SH-SY5Y (cell line): Measurements from ENCODE around the gene PLK5.

ENCODE experiments used
- GATA2 ChIP-seq: IDR thresholded peaks from 2 replicates; pipeline ENCODE4 v1.6.1; 2011; ENCODE audit warnings: mild to moderate bottlenecking, low read depth, low read length
- GATA3 ChIP-seq: IDR thresholded peaks from 2 replicates; pipeline ENCODE4 v1.6.1; 2011; ENCODE audit warnings: low read depth, mild to moderate bottlenecking, low read length, moderate library complexity

The PLK5 gene

DNA sequence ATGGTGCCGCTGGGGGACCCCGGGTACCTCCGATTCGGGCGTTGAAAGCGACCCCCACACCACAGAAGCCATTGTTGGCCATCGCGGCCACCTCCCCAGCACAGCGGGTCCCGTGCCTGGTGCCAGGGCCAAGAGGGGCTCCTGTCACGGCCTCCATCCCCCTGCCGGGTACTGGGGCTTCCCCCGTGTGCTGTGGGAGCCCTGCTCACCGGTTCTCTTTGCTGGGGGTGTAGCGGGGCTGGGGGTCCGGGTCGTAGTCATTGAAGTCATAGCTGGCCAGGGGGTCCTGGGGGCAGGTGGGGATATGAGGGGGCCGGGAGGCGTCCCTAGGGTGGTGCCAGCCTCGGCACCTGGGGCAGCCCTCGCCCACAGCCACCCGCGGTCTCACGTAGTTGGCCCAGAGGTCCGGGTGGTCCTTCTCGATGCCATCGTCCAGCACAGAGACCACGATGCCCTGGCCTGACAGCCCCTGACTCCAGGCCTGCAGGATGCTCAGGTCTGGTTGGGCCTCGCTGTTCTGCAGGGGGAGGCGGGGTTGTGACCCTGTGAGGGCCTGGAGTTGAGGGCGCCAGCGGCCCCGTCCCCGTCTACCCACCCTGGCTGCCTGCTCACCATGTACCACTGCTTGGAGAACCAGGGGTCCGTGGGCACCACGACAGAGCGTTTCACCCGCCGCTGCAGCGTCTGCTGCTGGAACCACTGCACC is 36.1 kb upstream of the PLK5 start:
- TF ChIP-seq GATA3 (no peak), GATA2 (no peak)

DNA sequence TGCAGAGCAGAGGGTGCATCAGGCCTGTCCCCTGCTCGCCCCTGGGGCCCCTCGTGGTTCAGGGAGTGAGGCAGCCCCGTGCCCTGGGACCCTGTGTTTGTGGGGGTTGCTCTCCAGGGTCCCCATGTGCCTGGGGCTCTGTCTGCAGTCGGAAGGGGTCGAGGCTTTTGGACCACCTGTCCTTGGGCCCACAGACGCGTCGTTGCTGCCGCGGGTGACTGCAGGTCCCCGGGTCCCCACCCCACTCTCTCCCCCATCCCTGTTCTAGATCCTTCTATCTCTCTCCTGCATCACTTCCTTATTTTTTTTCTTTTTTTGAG is 35.6 kb upstream of the PLK5 start:
- no peak for TF ChIP-seq GATA2

DNA sequence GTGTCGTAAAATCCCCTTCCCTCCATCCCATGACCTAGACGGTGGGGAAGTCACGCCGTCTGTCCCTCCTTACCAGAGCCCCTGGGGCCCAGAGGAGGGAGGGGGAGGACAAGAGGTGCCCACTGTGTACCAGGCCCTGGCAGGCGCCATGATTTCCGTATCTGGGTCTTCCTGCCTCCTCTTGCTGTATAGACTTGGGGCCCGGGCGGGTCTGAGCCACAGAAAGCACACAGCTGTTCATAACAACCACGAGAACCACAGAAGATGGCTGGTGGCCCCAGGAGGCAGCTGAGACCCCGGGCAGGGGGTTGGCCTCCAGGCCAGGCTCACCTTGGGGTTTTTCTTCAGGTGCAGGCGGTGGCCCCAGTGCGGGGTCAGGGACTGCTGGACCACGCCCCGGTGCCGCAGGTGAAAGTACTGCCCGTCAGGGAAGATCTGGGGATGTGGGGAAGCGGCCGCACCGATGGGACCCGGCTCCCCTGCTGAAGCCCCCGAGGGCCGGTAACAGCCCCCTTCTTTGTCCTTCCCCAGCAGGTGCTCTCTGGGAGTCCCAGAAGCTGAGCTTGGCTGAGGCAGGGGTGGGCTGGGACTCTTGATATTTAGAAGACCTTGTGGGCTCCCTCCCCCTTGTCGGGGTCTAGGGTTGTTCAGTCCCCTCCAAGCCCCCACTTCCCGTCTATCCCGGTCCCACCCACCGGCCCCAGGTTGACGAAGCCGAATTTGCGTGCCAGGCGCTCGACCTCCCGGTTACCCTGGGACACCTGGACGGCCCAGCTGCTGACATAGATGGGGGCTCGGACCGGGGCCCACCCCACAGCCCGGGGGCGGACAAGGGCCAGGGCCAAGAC is 34.2 kb upstream of the PLK5 start:
- TF ChIP-seq GATA2 (no peak), GATA3 (no peak)

DNA sequence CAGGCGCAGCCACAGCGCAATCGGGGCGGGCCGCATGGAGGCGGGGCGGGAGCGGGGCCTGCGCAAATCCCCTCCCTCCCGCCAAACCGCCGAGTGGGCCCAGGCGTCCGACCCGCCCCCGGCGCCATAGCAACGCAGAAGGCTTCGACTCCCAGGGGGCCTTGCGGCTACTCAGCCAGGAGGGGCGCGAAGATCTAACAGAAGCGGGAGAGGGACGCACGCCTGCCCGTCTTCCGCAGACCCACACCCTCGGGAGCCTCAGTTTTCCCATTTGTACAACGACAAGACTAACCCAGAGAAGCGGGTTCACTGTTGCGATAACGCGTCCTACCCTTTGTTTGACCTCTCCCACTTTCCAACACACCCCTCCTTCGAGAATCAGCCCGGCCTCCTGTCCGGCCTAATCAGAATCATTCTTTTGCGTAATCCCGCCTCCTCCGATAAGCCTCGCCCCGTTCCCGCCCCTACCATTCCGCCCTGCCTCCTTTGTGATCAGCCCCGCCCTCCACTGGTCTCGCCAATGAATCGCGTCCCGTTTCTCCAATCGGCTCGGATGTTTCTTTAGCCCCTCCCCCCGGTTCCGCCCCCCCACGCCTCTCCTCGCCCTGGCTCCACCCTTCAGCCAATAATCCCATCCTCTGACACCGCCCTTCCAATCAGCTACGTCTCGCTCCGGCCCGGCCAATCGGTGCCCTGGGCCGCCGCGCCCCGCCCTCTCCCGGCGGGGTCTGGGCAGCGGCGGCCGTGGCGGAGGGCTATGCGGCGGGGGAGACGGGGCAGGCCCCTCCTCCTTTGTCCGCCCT is 33.4 kb upstream of the PLK5 start, which contains the start of gene PCSK4:
PCSK4 (minus strand) TSS at position 40 of the 803 bp plus-strand sequence; CDS start at position 36, 4 bp downstream.
- TF ChIP-seq GATA3 = no peak
- TF ChIP-seq GATA2 = peak; percentile 21; the same call in 1 of the 2 replicates

DNA sequence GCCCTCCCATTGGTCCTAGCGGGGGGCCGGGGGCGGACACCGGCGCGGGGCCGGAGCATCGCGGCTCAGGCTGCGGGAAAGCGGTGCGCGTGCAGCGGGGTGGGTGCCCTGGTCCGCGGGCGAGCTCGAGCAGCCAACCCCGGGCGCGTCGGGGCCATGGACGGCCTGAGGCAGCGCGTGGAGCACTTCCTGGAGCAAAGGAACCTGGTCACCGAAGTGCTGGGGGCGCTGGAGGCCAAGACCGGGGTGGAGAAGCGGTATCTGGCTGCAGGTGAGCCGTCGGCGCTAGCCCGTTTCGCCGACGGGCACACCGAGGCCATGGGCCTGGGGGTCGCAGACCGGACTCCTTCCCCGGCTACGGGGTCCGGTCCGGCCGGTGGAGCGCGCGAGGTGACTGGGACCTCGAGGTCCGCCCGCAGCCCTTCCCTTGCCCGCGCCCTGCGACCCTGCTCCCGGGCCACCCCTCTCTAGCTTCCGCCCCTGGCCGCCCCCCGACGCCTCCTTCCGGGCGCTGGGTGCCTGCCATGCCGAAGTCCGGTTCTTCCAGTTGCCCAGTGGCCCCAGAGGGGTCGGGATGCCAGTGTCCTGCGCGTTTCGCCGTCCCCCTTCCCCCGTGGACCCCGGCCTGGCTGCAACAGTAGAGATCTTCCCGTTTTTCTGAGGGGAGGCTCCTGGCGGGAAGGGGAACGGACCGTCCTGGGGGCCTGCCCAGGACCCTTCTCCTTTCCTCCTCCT is 32.6 kb upstream of the PLK5 start, which contains the start of gene REEP6:
REEP6 (plus strand) TSS at position 68 of the 735 bp plus-strand sequence; CDS start at position 157, 89 bp downstream.
- TF ChIP-seq GATA2 (no peak), GATA3 (no peak)

DNA sequence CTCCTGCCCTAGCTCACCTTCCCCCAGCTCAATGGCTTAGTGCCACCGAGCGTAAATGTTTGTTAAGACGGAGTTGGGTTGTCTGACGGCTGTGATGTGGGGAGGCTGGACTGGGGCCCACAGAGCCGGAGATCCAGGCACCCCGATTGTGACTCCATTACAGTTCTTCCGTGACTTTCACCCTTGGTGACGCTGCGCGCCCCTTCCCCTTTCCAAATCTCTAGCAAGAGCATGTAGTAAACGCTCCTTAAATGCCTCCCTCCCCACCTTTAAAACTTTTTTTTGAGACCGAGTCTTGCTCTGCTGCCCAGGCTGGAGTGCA is 32.1 kb upstream of the PLK5 start:
- TF ChIP-seq GATA2 (no peak), GATA3 (no peak)

DNA sequence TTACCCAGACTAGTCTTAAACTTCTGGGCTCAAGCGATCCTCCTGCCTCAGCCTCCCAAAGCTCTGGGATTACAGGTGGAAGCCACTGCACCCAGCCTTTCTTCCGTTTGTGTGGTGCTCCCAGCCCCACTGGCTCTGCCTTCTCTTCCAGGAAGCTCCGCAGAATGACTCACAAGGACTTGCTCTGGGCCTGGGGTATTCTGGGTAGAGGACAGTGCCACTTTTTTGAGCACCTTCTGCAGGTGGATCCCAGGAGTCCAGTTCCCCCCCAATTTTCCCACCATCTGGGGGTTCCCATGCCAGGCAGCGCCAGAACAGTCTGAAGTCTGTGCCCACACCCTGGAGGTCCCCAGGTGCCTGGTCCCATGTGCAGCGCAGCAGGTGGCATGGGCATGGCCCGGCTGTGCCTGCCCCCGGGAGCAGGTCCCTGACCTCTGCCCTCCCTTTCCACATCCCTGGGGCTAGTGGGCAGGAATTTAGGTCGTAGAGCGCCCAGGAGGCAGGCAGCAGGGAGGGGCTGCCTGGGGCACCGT is 31.3 kb upstream of the PLK5 start:
- TF ChIP-seq GATA3 (no peak), GATA2 (no peak)

DNA sequence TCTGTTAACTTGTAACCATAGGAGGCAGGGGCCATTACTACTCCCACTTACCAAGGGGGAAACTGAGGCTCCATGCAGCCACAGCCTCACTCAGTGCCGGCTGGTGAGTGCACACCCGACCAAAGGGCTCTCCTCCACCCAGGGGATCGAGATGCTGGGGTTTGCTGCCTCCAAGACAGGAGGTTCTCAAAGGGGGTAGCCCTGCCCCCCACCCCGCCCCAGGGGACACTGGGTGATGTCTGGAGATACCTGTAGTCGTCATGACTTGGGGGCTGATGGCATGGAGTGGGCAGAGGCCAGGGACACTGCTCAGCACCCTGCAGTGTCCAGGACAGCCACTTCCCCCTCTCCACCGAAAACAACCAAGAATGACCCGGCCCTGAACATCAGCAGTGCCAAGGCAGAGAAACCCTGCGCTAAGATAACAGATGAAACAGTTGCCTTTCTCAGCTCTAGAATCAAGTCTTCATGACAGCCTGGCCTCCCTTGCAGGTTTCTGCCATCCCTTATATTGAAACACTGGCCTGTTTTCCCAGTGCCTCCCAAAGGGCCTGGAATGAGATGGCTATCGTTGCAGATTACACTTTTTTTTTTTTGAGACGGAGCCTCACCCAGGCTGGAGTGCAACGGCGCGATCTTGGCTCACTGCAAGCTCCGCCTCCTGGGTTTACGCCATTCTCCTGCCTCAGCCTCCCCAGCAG is 29.6 kb upstream of the PLK5 start:
- TF ChIP-seq GATA2 (no peak), GATA3 (no peak)

DNA sequence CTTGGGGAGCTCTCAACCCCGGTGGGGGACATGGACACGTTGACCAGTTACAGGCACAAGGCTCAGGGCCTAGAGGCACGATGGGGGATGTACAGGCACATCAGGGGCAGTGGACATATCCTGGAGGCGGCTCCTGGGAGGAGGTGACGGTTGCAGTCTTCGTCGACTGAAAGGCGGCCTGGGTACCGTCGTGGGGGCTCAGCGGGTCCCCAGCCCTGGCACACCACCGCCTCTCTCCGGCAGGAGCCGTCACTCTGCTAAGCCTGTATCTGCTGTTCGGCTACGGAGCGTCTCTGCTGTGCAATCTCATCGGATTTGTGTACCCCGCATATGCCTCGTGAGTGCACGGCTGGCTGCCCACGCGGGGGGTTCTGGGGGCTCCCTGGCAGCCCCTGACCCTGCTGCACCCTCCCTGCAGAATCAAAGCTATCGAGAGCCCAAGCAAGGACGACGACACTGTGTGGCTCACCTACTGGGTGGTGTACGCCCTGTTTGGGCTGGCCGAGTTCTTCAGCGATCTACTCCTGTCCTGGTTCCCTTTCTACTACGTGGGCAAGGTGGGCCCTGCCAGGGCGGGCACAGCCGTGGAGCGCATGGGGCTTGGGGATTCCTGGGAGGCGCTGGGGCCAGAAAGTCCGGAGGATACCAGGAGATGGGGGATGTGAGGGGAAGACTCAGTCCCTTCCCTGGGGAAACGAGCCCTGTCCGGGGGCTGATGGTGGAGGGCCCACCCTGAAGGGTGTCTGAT is 28.7 kb upstream of the PLK5 start:
- TF ChIP-seq GATA2 (no peak), GATA3 (no peak)

DNA sequence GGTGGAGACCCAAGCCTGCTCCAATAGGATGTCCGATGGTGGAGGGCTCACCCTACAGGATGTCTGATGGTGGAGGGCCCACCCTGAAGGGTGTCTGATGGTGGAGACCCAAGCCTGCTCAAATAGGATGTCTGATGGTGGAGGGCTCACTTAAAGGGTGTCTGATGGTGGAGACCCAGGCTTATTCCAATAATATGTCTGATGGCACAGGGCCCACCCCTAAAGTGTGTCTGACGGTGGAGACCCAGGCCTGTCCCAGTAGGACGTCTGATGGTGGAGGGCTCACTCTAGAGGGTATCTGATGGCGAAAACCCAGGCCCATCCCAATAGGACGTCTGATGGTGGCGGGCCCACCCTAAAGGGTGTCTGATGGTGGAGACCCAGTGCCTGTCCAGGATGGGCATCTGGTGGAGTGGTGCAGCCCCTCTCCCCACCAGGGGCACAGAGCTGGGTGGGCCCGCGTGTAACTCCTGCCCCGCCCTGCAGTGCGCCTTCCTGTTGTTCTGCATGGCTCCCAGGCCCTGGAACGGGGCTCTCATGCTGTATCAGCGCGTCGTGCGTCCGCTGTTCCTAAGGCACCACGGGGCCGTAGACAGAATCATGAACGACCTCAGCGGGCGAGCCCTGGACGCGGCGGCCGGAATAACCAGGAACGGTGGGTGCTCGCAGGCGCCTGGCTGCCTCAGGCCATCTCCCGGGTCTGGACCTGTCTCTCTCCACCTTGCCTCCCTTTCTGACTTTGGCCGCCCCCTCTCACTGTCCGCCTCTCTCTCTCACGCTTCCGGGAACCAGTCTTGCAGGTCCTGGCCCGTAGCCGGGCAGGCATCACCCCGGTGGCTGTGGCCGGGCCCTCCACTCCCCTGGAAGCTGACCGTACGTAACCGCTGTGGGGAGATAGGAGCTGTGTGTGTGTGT is 27.8 kb upstream of the PLK5 start:
- TF ChIP-seq GATA2 = no peak
- no peak for TF ChIP-seq GATA3
